HG03521 (cell line): ENCODE measurements around the gene MRPL24.

ENCODE experiments used
- ATAC-seq: cut with Tn5 transposase; IDR thresholded peaks from one replicate; pipeline ENCODE4 v1.9.1; 2021; ENCODE audit warnings: mild to moderate bottlenecking, moderate library complexity; ENCODE audit not compliant: unreplicated experiment

The MRPL24 gene

GRCh38 chr1:156692925-156693847, 47.7 kb downstream of the MRPL24 start:
- ATAC-seq, result no peak

- no peak for ATAC-seq
Observed at GRCh38 chr1:156692441-156692924, 48.4 kb downstream of the MRPL24 start.

DNA sequence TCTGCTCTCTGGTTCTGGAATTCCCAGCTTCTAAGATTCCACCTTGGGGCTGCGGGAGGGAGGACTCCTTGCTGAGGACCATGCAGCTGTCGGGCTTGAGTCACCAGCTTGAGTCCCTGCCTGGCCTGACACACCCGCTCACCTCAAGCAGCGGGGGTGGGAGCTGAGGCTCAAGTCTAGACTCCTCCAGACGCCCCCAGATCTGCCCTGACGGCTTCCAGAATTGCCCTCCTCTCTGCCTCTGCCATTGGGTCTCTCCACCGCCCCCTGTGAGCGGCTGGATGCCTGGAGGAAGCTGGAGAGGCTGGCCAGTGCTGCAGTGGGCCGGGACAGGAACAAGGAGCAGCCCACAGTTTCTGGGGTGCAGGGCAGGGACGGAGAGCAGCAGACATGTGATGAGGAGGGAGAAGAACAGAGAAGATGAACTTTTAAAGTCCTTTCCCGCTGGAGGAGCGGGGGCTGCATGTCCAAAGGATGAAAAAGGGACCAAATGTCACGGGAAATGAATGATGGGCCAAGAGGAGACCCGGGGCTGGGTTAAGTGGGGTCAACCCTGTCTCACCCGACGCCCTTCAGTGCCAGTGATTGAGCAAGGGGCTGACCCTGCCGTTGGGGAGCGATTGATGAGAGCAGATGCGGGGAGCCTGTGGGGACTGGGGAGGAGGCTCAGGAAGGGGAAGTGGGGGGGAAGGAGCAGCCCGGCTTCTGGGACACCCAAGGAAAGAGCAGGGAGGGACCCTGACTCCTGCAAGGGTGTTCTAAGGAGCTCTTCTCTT, 49.0 kb downstream of the MRPL24 start:
- ATAC-seq, result no peak

DNA sequence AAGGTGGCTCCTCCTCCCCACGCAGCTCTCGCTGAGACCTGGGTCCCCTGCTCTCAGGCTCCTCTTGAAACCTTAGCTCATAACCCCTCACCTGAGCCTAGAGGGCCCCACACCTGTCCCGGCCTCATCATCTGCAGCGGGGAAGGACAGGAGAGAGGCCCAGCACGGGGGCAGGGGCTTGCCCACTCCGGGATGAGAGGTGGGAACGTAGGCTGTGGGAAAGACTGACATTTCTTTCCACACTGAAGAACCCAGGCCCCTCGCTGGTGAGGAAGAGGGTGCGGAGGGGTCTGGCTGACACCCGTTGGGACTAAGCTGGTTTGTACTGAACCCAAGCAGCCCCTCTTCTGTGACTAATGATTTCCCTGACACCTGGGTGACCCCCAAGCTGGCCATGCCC, 49.7 kb downstream of the MRPL24 start:
- no peak for ATAC-seq

DNA sequence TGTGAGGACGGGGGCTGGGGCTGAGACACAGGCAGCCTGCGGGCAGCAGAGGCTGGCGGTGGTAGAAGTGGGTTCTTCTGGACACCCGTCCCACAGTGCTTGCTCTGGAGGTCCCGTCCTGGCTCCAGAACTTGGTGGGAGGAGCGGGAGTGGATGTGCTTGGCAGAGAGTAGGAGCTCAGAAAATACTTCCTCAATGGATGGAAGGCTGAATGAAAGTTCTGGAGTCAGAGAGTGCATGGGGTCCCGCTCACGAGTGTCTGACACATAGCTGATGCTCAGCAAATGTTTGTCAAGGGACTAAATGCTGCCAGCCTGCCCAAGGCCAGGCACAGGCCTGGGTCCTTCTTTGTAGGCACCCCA, 50.2 kb downstream of the MRPL24 start:
- no peak for ATAC-seq

- ATAC-seq, result no peak
Observed at GRCh38 chr1:156689953-156690674, 50.8 kb downstream of the MRPL24 start.

DNA sequence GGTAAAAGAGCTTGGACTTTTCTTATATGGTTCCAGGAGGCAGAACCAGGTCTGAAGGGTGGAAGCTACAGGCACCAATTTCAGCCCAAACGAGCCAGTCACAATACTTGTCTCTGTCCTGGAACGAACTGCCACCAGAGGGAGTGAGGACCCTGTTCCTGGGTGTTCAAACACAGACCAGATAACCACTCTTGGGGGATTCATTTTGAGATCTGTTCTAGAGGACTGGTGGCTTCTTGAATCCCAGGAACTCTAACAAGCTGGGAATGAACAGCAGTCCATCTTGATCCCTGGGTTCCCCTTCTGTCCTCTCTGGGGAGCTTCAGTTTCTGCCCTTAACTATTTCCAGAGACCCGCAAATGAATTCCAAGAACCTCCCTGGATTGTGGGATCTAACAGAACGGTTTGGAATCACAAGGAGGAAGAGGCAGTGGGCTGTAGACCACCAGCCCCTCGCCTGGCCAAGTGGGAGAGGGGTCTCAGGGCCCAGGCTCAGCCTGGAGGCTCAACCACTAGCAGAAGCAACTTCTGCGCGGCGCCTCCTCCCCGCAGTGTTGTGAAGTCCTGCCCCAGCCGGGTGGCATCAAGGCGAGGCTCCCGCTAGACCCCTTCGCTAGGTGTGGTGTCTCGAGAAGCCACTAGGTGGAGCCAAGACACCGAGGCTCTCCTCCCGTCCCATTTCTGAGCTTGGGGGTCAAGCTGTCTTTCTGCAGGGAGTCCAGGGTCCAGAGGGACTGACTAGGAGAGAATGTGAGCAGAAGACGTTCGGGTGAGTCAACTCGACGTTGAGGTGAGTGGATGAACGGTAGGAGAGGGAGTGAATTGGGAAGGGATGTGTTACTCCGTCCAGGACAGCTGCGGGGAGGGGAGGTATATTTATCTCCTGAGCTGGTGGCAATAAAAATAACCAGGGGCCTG, 51.6 kb downstream of the MRPL24 start:
- ATAC-seq, result peak; percentile 61
